HG03025 (cell line): ENCODE results near the gene MPC1L.

Source experiments
- ATAC-seq: cut with Tn5 transposase; IDR thresholded peaks from one replicate; pipeline ENCODE4 v1.9.1; 2021; ENCODE audit warnings: mild to moderate bottlenecking, moderate library complexity; ENCODE audit not compliant: unreplicated experiment, low FRiP score

The MPC1L gene

DNA sequence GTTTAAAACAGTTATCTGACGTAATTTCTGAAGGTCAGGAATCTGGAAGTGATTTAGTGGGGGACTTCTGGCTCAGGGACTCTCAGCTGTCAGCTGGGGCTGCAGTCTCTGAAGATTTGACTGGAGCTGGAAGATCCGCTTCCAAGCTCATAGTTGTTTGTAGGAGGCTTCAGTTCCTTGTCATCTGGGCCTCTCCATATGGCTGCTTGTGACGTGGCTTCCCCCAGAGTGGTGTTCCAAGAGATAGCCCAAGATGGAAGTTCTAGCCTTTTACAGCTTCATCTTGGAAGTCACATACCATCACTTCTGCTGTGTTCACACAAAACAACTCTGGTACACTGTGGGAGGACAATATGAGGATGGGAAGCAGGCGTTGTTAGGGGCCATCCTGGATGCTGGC, 2.1 kb downstream of the MPC1L start:
- no peak for ATAC-seq

DNA sequence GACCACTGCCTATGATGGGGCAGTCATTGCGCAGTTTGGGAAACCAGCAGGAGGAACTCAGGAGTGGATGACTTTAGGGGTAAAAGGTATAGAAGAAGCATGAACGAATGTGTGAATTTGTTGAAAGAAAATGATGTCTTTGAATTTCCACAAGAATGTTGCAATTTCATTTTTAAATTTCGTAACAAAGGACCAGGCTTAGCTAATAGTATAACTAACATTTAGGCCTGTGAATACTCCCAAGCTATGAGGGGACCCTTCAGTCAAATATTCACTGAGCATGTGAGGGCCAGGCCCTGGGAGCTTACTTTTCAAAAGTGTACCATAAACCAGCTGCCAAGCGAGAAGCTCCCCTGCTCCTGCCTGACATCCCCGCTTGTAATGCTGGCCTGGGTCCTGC, 5.3 kb downstream of the MPC1L start:
- no peak for ATAC-seq

DNA sequence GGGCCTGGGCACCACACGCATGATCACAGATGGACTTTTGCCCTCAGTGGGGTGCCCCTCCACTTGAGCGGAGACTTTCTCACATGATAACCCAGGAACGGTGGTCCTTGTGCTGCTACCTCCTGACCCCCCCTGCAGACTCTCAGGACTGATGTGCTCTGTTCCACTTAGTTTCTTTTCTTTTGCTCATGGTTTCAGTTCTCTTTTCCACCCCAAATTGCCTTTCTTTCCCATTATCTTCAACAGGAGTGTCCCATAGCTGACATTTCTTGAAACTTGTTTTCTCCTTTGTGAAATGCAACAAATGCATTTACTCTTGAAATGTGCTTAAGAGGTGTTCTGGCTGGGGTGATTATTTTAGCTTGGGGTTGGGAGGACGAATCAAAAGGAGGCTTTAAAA, 9.0 kb downstream of the MPC1L start:
- no peak for ATAC-seq

DNA sequence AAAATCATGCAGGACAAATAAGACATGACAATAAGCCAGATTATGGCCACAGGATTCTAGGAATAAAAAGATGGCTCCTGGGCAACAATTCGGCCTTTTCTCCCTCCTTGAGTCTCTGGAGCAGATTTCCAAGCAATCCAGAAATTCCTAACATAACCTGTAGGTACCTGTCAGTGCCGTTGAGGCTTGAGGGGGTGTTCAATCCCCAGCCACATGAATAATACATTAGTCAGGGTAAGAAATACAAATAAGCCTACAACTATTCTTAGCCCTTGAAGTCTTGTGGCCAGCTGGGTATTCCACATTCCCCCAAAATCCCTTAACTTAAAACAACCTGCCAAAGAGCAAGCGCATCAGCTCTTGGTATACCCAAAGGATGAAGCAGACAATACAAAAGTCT, 14.5 kb downstream of the MPC1L start:
- ATAC-seq: no peak

DNA sequence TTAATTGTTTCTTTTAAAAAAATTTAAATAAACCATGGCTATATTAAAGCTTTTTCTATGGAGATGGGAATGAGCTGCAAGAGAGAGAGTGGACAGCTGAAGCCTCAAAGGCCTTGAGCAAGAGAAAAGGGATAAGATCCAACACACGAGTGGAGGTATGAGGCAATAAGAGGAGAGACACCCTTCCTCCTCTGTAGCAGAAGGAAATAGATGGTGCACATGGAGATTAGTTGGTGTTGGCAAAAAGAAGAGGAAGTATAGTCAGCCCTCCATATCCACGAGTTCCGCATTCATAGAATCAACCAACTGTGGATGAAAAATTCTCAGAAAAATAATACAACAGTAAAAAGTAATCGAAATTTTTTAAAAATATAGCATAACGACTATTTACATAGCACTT, 20.9 kb downstream of the MPC1L start:
- ATAC-seq: no peak

DNA sequence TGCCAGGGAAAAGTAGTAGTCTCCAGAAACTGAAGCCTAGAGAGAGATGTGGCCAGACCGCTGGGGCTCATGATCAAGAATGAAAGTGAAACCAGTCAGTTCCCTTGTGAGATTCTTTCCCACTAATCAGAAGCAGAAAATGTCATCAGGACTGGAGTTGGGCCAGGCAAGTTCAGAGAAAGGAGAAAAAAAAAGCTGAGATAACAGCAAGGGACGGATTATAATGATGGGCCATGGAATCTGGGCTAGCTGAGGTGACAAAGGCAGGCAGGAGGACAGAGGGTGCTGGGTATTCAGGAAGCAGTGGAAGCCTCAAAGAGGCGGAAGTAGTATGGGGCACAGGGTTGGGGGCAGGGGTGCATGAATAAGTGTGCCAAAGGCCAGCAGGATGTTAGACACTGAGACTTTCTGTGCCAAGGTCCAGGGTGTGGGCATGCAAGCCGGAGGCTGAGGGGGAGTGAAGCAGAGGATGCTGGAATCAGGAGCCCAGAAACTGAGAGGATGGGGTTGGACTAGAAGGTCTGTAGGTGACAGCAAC, 21.7 kb downstream of the MPC1L start:
- peak; percentile 38 for ATAC-seq

DNA sequence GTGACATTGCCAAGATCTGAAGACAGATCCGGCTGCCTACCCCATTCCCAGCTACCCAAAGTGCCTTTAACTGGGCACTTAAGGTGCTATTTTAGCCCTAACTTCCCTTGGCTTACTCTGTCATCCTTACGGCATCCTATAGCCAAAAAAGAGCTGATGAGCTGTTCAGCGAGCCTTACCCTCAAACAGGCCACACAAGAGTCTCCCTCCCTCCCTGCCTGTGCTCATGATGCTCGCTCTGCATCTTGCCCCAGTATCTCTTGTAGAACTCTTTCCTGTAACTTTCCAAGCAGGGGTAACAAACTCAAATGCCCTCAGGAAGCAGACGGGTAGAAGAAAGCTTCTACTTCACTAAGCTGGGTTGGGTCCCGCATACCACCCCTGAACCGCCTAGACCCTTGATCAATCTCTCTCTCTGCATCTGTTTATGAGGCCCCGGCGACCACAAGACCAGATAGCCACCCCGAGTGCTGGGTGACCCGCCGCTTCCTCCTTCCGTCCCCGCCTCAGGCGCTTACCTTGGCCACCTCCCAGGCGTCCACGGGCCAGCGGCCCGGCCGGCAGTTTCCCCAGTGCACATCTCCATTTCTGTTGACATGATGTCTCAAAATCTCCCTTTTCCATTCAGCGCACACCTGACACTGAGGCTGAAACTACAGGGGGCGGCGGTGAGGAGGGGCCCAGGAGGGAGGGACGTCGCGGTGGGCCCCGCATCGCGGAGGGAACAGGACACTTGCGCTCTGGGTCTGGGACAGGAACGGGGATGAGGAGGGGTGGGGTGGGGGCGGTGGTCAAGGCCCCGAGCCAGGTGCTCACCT, 23.5 kb downstream of the MPC1L start:
- ATAC-seq: peak; percentile 16

DNA sequence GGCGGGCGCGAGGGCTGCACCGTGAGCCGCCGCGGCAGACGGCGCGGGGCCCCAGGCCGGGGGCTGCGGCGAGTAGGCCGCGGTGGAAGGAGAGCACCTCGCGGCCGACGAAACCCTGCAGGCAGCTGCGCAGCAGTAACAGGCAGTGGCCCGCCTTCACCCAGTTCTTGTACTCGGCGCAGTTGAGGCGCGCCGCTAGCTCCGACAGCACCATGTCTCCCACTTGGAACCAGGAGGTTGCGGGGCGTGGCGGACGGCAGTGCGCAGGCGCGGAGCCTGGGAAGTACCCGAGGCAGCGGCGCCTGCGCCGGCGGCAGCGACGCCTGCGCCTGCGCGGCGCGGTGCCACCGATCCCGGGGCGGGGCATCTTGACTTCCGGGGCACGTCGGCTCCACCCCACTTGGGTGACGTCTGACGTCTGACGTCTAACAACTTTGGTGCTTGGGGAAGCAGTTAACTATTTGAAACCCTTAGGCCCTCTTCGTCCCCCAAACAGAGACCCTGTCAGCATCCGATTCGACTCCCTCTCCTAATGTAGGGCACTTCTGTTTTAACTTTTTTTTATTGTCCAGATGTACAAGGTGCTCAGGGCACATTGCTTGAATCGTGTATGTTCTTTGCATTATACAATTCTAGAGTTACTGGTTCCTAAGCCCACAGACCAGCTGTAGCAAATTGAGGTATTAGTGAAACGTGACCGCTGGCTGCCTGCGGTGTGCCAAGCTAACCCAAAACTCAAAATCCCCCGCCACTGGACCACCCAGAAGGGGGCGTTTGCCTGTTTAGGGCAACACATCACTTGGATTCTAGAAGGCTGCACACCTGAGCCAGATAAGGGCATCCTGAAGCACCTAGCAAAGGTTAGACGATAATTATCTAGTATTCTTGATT, 24.3 kb downstream of the MPC1L start, which contains the start of gene CXorf38:
Gene CXorf38 (minus strand): TSS at position 255 of the 891 bp plus-strand sequence. CDS start 41 bp downstream, at position 214.
- peak; percentile 76 for ATAC-seq

DNA sequence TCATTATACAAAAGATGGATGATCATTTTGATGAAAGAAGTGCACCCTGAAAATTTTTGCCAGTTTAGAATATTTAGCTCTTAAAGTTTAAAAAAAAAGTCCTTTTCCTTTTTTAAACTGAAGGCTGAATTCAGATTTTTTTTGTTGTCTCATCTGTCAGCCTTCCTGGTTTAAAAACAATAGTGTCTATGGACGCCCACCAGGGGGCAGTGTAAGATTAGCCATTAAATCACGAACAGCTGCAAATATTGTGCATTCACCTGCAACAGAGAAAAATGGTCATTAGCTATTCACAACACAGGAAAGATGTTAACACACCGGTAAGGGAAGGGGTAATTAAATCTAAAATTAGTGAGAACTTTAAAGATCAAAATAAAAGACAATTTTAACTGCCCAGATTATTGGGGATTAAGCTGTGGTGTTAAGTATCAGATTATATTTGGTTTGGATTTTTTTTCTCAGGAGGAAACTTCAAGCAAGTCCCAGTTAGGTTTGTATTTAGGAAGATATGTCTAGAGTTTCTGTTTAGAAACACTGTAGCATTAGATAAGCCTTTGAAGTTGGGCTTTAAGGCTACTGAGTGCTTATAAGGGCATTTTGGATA, 28.5 kb downstream of the MPC1L start:
- no peak for ATAC-seq

DNA sequence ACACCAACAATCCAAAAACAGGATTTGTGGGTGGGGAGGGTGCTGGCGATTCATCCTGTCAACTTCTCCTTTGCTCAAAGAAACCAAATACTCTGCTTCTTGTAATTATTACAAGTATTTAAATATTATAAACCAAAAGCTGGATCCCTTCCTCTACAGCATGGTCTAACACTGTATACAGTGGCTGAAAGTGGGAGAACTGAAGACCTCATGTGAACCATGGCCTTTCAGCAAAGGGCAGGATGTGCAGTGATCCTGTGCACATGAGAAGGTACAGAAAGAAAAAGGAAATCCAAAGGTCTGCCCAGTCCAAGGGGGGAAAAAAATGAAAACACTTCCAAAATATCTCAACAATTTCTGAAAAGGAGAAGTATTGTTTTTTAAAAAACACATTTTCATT, 29.4 kb downstream of the MPC1L start:
- ATAC-seq: no peak

DNA sequence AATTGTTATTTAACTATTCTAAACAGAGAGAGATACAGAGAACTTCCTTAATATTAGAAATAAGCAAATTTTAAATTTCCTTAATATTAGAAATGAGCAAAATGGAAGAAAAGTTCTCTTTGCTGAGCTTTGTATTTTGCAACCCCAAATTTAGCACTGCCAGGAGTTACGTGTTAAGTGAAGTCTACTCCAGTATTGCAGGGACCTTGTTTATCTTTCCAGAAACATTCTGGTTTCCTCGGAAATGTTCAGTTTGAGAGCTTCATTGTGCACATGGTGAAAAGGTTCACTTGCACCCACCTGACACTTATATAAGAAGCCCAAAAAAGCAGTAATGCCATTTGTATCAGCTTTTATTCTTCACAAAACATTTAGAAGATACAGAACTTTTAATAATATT, 30.3 kb downstream of the MPC1L start:
- ATAC-seq: no peak

DNA sequence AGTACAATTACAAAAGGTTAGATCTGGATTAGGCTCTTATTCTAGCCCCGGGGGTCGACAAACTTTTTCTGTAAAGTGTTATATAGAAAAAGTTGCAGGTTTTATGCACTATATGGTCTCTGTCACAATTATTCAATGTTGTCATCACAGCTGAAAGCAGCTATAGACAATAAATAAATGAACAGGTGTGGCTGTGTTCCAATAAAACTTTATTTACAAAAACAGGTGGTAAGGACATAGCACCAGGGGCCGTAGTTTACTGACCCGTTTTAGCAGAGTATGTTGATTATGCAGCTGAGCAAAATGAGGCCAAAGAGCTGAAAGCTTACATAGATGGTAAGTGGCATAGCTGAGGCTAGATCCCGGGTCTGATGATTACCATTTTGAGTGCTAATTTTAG, 37.2 kb downstream of the MPC1L start:
- ATAC-seq: no peak

DNA sequence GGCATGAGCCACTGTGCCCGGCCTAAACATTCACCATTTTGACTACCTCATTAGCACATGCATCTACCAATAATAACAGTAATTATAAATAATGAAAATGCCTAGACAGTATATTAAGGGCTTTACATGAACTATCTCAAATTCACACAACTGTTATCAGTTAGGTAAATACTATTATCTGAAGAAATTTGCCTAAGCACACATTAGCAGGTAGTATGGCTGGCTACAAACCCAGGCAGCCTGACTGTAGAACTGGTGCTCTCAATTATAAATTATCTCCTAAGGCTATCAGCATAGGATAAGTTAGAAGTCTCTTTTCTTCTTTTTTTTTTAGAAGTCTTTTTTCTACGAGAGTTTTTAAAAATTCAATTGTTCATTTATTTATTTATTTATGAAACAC, 38.3 kb downstream of the MPC1L start:
- ATAC-seq: no peak

DNA sequence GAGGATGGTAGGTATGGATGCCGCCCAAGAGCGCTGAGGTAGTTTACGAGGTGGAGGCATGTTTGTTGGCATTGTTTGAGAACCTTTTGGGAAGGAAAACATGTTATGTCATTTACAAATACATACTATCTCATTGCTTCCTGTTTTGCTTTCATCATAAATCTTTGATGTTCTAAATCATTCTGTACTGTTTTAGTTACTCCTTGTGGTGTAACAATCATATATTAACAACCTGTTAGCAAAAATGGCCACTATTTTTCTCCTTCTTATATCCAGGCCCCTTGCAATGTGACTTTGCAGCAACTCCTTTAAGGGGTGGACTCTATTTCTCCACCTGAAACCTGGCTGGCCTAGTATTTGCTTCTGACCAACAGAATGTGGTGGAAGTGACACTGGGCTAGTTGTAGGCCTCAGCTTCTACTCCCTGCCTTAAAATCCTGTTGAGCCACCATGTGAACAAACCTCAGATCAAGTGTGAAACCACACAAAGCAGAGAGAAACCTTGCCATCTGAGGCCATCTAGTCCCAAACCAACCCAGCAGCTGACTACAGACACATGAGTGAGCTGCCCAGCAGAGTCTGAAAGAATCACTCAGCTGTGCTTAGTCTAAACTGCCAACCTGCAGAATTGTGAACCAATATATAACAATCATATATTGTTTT, 40.0 kb downstream of the MPC1L start:
- ATAC-seq: no peak

DNA sequence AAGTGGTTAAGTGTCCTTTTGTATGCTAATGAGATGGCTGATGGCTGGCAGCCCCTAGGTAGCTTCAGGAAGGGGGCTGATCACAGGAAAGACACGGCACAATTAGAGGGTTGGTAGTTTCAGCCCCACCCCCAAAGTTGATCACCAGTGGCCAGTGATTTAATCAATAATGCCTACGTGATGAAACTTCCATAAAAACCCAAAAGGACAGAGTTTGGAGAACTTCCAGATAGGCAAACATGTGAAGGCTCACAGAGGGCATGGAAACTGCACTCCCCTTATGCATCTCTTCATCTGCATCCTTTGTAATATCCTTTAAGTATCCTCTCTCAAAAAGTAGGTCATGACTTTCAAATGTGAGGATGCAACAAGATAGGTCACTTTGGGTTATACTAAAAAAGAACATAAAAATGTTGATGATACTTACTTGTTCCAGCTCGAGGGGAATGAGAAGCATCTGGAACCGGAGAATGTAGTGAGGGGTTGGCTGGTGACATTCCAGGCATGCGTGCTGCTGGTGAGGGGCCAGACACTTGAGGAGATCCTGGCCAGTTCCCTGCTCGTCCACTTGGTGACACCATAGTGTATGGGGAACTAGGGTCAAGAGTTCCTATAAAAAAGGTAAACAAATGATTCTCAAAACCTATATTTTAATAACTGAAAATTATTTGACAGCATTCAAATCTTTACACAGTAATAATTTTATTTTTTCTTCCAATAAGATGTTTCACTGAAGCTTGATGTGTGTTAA, 40.8 kb downstream of the MPC1L start:
- no peak for ATAC-seq

DNA sequence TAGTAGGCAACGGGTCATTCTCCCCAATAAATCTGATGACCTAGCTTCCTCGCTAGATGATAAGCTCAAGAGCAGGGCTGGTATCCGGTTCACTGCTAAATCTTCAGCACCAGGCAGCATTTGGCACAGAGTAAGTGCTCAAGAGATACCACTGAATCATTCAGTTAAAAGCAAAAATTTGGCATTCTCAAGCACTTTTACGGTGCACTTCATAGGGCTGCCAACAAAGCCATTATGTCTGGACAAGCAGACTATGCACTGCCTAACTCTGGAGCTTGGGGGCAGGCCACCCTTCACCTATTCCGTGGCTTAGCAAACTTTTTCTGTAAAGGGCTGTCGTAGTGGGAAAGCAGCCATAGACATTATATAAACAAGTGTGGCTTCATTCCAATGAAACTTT, 47.9 kb downstream of the MPC1L start:
- ATAC-seq: no peak
